HG02981 (cell line): ENCODE results near the gene ENOX1.
"Not testable (repeated sequence)": the region's sequence is repeated elsewhere in the genome, so short reads cannot be mapped to it uniquely, and the experiment has no call there.

Experiments used
- ATAC-seq: cut with Tn5 transposase; IDR thresholded peaks from one replicate; pipeline ENCODE4 v1.9.1; 2021; ENCODE audit warnings: mild to moderate bottlenecking, moderate library complexity; ENCODE audit not compliant: unreplicated experiment

Gene ENOX1

DNA sequence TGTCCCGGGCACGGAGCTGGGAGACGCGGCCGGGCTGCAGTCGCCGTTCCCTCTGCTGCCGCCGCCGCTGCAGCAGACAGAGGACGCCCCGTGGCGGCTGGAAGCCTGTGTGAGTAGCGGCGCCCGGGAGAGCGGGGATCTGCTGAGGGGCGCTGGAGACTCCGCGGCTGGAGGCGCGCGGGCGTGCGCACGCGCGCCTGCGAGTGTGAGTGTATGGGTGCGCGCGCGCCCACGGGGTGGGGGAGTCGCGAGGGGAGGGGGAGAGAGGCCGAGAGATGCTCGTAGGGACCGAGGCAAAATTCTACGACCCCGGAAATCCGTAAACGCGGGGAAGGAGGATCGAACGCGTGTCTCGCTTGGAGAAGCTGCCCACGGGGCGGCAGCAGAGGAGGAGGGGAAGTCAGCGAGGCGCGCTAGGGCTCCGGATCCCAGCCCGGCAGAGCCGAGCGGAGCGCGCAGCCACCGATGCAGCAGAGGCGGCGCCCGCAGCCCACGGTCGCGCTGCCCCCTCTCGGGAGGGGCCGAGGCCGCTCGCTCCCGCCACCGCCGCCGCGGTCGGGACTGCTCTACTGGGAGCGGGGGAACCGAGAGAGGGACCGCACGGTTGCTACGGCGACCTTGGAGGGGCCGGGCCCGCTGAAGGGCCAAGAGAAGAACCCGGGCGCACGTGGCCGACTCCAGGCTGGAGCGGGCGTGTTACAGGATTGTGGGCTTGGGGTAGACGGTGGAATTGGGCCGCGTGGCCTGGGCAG lies at the start of gene ENOX1:
TSS of gene ENOX1 (minus strand) at position 207 of the 752 bp plus-strand sequence.
- no peak for ATAC-seq

GRCh38 chr13:43835701-43836100 lies 48.9 kb upstream of the ENOX1 start:
- ATAC-seq, result no peak

GRCh38 chr13:43831088-43831487 lies 44.3 kb upstream of the ENOX1 start:
- ATAC-seq, result no peak

GRCh38 chr13:43830497-43830881 lies 43.7 kb upstream of the ENOX1 start:
- ATAC-seq, result no peak

- ATAC-seq, result not testable (repeated sequence)
Measured at GRCh38 chr13:43824656-43825055, 37.9 kb upstream of the ENOX1 start.

DNA sequence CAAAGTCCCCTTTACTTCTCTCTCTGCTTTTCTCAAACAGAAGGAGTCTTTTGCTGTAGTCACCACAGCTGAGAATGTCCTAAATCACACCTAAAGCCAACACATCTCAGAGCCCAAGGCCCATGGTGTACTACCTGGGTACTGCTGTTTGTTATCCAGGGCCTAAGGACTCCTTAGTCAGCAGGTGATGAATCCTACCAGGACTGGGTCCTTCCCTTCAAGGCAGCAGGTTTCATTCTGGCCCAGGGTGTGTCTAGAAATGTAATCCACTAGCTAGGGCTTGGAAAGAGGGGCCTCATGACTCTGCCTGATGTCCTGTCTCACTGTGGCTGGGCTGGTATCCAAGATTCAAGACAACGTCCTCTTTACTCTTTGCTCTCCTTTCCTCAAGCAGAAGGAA lies 36.2 kb upstream of the ENOX1 start:
- ATAC-seq, result no peak

GRCh38 chr13:43816401-43816889 lies 29.7 kb upstream of the ENOX1 start:
- no peak for ATAC-seq

GRCh38 chr13:43815204-43815603 lies 28.4 kb upstream of the ENOX1 start:
- no peak for ATAC-seq

DNA sequence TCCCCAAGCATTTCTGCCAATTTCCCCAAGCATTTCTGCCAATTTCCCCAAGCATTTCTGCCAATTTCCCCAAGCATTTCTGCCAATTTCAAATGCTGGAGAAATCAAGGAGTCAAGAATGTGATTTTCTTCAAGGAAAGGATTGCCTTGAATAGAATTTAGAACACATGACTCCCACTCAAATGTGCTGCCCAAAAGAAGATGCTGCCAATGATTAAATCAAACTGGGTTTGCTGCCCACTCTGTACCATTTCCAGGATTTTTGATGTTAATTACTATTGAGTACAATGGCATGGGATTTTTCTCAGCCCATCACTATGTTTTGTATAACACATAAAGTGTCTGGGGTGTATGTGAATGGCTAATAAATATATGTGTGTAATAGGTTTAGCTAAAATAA lies 21.9 kb upstream of the ENOX1 start:
- ATAC-seq, result no peak

GRCh38 chr13:43805681-43806128 lies 18.9 kb upstream of the ENOX1 start:
- no peak for ATAC-seq

- no peak for ATAC-seq
Measured at GRCh38 chr13:43805071-43805468, 18.3 kb upstream of the ENOX1 start.

DNA sequence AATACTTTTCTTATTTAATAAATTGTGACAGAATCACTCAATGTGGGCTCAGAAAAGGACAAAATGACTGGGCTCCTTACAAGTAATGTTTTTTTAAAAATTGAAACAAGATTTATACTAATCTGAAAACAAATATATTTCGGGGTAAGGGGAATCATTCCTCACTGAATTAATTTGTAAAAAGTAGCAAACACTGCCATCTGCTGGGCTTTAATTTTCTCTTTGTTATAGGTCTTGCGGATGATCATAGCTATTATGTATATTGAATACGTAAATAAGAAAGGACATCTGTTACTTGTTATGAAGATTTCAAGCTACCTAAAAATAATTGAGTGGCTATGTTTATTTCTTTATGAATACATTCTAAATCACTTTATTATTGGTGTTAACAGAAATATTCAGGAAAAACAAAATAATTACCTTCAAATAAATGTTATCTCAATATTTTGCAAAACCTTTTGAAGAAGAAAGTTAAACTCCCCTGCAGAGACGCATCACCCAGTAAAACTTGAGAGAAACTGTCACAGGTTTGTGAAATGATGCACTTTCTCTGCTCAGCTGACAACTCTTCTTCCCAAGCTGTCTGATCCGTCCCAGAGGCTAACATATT lies 17.8 kb upstream of the ENOX1 start:
- ATAC-seq, result no peak

DNA sequence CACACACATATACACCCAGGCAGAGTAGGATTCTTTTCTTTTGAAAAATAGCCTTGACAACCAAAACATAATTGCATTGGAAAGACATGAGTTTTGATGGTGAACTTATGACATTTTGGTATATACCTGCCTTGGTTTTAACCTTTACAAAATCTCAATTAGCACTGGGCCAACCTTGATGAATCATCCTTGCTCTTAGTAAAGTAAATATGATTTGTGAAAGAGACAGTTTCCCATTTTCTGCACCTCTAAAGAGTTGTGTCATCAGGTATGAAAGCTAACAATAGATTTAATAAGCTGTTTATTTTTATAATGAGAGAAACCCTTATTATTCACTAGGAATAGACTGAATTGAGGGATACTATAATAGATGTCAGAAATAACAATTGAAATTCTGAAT lies 15.7 kb upstream of the ENOX1 start:
- ATAC-seq, result no peak

DNA sequence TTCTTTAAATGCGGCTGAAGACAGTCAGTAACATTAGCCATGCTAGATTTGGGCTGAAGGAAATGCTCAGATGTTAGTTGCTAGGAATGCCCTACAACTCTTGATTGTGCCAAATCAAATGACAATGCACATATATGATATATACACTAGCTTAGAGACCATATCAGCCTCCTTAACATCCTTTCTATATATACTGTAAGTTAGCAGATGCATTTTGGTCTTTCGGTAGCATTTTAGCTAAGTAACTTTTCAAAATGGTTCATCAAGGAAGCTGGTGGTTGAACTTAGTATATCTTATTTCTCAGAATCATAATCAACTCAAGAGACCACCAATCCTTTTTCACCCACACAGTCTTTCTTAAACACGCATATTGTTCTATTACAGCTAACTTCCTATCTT lies 14.1 kb upstream of the ENOX1 start:
- ATAC-seq, result no peak

DNA sequence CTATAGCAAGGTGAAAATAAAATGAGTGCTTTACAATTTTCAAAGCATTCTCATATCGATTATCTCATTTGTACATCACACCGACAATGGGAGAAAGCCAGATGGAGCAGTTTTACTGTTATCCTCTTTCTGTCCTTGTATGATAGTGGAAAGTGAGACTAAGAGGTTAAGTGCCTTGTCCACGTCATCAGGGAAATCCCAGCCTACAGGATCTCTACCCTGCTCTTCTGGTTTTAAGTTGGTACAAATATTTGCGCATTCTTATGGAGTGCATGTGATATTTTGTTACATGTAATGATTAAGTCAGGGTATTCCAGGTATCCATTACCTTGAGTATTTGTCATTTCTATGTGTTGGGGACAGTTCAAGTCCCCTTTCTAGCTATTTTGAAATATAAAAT lies 12.4 kb upstream of the ENOX1 start:
- ATAC-seq, result no peak

DNA sequence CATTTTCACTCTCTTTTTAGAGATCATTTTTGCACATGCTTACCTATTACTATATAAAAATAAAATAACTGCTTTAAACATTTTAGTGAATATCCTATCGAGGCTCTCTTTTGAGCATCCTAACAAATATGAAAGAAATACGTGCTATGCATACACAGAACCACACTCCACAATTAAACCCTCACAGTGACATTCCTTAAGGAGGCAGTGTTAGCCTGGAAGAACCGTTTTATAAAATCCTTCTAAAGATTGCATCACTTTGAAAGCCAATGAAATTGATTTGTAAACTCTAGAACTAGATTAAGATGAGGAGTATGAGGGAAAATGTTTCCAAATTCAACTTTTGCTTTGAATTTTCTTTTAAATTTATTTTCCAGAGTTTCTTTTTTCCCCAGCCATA lies 11.1 kb upstream of the ENOX1 start:
- no peak for ATAC-seq

GRCh38 chr13:43797159-43797558 lies 10.4 kb upstream of the ENOX1 start:
- no peak for ATAC-seq

- no peak for ATAC-seq
Measured at GRCh38 chr13:43794416-43794815, 7.6 kb upstream of the ENOX1 start.

GRCh38 chr13:43792076-43792881 lies 5.5 kb upstream of the ENOX1 start:
- ATAC-seq, result no peak

DNA sequence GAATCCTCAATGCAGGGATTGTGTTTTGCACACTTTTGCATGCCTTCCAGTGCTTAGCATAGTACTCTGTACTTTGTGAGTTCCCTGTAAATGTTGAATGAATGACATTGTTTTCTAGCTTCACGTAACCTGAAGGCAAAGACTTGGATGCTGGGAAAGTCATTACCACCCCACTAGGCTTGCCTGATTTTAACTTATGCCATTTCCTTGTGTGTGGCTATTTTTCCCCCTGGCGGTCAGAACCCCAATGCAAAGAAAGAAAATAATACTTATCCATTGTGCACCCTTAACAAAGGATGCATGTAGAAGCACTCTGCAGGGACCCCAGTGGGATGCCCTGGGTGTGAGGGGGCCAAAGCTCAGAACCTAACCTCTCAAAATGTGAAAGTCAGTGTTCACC lies 1.2 kb upstream of the ENOX1 start:
- ATAC-seq, result no peak

GRCh38 chr13:43787518-43787891 lies 733 bp upstream of the ENOX1 start:
- no peak for ATAC-seq

DNA sequence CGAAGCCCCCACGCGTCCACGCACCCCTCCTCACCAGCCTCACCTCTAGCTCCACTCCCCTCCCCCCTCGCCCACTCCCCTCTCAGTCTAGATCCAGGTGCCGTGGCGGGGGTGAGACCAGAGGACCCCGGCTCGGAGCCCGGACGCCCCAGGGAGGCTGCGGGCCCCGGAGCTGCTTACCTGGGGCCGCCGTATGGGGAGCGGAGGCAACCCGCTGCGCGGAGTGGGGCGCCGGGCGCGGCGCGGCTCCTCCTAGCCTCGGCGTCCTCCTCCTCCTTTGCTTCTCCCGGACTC lies 353 bp downstream of the ENOX1 start:
- ATAC-seq, result no peak
